Stimulated activated CD8-positive, alpha-beta memory T cell treated with anti-CD3 and anti-CD28 coated beads, Interleukin-7, amount 100 ng/mL, for 48 hours (primary cell): Measurements from ENCODE around the gene IGF2BP1.
"Not testable (repeated sequence)": the region's sequence is repeated elsewhere in the genome, so short reads cannot be mapped to it uniquely, and the experiment has no call there.

Experiments
- DNase-seq, 2 donors: peaks; one replicate each; pipeline ENCODE4 v3.0.0-alpha.2; 2020; ENCODE audit warnings: low read depth in 1 of 2; ENCODE audit errors: extremely low read depth in 1 of 2

Gene IGF2BP1

DNA sequence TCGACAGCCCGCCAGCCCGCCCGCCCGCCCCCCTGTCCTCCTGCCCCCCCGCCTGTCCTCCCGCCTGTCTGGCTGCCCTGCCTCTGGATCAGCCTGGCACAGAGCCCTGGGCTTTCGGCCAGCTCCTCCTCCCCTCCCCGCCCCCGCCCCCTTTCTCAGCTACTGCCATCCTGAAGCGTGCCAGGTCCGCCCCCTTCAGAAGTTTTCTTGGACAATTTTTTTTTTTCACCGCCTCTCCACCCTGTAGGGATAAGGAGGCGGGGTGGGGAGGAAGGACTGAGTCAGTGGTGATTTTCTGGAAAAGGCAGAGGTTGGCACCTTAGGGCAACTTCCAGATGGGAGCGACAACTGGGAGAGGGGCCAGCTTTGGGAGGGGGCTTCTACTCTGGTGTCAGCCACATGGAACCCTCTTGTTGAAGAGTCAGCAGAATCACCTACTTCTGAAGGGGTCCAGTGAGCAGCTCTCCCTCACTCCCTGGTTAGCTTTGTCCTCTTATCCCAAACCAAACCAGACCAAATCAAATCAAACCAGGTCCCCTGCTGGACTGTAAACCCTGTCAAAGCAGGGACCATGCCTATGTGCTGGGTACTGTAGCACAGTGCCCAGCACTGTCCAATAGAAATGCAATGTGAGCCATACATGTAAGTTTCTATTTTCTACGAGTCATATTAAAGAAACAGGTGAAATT lies 19.7 kb downstream of the IGF2BP1 start:
- no peak for DNase-seq

DNA sequence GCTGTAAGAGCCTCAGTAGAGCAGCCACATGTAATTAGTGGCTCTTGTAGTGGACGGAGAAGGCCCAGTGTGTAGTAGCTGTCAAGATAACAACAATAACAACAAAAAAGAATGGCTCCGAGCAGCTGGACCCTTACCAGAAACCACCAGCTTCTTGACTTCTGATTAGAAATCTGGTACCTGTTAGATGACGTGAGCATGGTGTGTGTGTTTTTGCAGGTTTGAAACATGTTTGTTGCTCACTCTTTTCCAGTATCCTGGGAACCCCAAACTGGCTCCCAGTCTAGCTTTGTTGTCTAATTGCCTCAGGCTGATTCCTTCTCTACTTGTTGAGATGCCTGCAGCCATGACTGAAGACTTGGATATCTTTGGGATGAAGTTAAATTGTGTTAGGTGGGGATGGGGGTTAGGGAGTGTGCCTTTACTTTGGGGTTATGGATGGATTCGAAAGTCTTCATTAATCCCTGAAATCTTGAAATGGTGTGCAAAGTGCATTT lies 21.0 kb downstream of the IGF2BP1 start:
- DNase-seq, result no peak

DNA sequence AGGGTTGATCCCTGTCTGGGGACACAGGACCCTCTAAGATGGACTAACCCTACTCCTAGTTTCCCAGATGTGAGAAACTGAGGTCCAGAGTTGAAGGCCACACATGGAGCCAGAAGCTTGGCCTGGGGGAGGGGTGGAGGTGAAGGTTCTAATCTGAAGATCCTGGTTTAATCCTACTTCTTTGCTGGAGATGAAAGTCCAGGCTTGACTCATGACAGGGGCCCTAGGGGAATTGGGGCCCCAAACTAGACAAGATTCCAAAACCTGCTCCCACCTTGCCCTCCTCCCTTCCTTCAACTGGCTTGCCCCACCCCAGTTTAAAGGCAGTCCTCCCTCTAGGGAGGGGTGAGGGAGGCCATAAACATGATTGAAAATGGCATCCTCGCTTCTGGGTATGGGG lies 21.6 kb downstream of the IGF2BP1 start:
- no peak for DNase-seq

DNA sequence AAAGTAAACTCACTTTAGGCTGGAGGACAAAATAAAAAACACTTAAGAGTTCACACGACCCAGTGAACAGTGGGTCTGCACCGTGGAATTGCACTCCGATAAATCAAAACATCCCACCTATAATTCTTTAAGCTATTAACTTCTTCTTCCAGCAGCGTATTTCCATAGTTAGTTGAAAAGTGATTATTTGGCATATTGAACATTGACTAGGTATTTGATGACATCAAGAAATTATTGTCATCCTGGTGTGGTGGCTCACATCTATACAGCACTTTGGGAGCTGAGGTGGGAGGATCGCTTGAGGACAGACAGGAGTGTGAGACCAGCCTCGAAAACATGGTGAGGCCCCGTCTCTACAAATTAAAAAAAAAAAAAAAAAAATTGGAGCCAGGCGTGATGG lies 23.4 kb downstream of the IGF2BP1 start:
- DNase-seq, result no peak

DNA sequence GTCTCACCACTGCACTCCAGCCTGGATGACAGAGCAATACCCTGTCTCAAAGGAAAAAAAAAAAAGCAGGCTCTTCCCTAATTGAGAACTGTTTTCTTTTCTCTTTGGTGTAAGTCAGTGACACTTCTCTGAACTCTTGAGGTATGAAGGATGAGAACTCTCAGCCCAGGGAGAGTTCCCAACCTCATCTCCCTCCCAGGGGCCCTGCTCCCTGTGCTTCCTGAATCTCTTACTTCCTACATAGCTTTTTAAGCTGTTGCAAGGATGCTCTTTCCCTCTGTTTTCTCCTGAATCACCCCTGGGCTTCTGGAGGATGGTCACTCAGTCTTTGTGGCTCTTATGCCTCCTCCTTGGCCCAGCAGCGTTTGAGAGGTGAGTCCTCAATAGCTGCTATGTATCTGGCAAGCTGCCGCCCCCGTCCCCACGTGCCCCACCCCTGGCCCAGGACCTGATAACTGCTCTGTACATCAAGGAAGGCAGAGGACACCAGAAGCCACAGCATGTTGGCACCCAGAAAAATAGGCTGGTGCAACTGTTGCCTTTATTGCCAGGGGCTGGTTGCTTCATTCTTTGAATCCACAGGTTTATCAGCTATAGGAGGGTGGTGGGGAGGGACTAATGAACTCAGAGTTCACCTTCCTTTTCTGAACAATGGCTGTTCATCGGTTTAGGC lies 24.0 kb downstream of the IGF2BP1 start:
- DNase-seq, result no peak

DNA sequence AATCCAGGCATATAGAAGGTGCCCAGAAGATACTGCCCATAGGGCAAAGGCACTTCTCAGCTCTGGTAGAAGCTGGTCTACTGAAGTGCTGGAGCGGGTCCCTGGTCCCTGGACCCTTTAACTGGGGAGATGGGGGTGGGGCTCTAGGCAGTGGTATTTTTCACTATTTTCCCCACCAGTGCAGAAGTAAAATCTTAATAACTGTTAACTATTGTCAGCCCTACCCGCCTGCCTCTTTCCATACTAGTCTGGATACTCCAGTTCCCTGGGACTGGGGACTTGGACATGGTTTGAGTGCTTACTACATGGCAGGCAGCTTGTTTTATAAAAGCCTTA lies 24.6 kb downstream of the IGF2BP1 start:
- no peak for DNase-seq

DNA sequence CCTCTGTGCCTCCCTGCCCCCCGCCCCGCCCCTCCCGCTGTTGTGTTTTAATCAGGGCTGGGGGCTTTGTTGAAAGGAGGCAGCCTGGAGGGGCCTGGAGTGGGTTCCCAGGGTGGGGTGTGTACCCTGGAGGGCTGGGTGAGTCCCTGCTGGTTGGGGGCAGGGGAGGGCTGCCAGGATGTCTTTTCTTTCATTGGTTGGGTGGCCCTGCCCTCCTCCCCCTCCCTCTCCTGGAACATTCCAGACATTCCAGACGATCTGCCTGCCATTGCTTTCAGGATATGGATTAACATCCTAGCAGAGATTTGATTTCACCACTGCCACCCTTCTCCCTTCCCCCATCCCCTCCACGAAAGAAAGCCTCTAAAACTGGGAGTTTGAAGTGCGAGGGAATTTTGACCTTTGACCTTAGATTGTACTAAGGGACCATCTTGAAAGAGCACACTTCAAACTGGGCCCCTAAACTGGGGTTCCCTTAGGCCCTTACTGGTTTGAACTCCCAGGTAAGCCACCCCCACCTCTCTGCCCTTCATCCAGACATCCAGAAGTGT lies 25.3 kb downstream of the IGF2BP1 start:
- no peak for DNase-seq

DNA sequence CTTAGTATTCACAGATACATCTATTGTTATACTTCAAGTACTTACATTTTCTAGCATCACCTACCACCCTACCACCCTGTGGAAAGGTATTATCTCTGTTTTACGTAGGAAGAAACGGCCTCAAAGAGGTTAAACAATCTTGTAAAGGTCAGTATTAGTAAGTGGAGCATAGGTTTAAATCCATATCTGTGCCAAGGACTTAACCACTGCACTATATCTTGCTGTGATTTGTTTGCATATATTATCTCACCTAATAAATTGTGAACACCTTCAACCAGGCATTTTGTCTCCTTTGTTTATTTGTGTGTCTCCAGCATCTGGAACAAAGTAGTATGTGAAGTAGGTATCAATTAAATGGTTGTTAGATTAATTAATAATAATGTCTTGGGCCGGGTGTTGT lies 27.3 kb downstream of the IGF2BP1 start:
- no peak for DNase-seq

DNA sequence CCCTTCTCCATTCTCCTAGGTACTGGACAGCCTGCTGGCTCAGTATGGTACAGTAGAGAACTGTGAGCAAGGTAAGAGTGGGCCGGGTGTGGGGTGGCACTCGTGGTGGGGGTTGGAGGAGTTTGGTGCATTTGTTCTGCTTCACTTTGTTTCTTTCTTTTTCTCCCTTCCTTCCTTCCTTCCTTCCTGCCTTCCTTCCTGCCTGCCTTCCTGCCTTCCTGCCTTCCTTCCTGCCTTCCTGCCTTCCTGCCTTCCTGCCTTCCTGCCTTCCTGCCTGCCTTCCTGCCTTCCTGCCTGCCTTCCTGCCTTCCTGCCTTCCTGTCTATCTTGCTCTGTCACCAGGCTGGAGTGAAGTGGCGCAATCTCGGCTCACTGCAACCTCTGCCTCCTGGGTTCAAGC lies 29.3 kb downstream of the IGF2BP1 start:
- not testable (repeated sequence) for DNase-seq

DNA sequence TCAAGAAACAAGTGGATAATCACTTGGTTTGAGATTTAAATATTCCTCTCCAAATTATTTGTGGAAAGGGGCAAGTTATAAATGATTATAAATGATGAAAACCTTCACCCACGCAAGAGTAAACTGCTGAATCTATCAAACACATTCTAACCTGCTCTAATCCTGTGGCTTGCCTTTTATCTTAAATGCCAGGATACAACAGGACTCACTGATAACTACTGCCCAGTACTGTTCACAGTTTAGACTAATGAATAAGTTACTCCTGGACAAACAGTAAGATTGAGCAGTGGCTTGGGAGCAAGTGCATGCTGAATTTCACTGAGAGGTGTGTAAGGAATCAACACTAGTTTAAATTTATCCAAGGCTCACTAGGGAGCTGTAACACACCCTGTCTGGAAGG lies 31.1 kb downstream of the IGF2BP1 start:
- DNase-seq, result no peak

DNA sequence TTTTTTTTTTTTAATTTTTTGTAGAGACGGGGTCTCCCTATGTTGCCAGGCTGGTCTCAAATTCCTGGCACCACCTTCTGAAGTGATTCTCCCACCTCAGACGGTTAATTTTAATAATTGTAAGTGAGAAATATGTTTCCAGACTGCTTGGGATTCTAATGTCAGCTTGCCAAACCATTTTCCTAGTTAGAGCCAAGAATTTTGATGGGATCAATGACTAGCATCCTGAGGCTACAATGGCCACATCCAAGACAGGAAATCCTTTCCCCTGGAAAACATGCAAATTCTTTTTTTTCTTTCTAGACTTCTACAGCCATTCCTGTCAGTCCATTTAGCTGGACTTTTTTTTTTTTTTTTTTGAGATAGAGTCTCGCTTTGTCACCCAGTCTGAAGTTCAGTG lies 32.6 kb downstream of the IGF2BP1 start:
- no peak for DNase-seq

DNA sequence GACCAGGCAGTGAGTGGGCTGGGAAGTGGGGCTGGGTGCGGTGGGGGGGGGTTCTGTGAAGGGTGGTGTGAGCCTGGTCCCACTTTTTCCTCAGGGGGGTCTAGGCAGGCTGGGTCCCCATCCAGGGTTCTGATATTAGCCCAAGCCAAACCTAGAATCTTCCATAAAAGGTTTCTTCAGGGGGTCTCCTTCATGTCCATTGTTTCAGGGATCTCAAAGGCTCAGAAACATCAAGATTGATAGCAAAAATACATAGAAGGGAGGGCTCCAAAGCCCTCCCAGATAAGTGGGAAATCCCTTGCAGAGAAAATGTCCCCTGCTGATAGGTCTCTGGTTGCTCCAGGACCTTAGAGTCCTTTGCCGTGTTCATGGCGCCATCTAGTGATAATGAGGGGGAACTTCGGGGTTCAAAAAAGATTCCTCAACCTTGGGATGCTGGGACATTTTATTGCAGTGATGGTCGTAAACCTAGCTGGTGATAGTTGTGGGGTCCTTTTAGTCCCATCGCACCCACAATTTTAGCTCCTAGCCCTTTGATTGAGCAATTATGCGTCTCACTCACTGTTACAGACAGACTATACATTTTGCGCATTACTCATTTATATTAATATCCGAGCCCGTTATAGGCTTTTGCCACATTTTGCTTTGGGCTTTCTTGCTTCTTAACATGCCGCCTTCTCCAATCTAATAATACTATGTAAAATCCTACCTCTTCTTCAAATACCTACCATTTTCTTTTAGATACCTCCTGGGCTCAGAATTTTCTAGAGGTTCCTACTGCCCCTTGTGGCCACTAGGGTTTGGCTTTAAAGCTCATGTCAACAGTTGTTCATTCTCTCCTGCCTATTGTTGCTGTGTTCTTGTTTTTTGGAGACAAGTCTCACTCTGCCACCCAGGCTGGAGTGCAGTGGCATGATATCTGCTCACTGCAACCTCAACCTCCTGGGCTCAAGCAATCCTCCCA lies 35.1 kb downstream of the IGF2BP1 start:
- DNase-seq, result peak in 1 of 2 donors; percentile 18

DNA sequence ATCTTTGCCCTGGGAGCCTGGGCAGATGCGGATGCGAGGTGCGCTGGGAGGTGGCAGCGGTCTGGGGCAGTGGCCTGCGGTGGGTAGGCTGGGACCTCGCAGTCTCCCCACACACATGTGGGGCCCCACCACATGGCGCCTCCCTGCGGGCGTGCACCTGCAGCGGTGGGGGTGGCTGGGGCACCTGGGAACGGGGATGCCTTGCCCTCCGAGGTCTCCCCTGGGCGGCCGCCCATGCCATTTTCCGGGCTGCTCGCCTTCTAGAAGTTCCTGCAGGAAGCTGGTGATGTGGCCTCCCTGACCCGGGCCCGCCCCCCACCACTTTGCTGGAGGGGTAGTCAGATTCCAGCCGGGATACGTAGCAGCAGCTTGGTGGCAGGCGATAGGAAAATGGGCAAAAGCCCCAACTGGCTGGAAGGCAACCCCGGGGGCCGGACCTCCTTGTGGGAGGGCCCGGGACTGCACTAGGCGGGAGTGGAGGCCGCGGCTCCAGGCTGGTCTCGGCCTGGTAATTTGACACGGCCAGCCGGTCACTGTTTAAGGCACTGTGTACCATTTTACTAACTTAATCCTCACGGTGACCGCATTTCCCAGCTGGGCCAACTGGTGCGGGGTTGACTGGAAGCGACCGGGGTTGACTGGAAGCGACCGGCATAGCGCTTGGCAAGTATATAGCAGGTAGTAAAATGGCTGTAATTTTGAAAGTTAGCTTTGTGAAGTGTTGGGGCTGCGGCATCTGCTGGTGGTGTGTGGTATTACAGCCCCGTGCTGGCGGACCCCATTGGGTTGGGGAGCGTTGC lies 38.5 kb downstream of the IGF2BP1 start:
- peak in 1 of 2 donors; percentile 12 for DNase-seq

DNA sequence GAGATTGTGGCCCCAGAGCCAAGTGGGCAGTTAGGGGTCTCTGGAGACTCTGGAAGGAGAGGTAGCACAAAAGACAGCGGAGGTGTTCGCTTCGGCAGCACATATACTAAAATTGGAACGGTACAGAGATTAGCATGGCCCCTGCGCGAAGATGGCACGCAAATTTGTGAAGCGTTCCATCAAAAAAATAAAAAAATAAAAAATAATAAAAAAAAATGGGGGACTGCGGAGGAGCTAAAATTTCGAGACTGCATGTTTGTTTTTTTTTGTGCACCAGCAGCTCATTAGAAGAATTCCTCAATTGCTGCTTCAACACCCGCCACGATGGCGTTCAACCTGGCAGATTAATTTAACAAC lies 39.1 kb downstream of the IGF2BP1 start:
- DNase-seq, result no peak

DNA sequence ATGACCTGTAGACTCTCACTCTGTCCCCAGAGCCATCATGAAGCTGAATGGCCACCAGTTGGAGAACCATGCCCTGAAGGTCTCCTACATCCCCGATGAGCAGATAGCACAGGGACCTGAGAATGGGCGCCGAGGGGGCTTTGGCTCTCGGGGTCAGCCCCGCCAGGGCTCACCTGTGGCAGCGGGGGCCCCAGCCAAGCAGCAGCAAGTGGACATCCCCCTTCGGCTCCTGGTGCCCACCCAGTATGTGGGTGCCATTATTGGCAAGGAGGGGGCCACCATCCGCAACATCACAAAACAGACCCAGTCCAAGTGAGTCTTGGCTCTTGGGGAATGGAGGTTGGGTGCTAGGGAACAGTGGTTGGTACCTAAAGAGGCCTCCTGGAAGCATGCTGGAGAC lies 41.0 kb downstream of the IGF2BP1 start:
- no peak for DNase-seq

DNA sequence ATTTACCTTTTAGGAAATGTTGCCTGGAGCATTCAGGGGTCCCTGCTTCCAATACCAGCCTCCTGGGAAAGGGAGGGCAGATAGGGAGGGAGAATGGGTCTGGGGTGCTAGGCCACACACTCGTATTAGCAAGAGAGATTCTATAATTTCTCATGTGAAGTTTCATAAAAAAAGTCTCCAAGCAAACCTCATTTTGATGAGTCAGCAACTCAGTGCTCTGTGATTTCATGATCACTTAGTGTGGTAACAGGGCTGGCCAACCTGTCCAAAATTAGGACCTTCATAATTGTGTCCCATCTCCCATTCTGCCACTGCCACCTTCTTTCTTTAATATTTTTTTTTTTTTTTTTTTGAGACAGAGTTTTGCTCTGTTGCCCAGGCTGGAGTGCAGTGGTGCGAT lies 41.4 kb downstream of the IGF2BP1 start:
- DNase-seq, result no peak

DNA sequence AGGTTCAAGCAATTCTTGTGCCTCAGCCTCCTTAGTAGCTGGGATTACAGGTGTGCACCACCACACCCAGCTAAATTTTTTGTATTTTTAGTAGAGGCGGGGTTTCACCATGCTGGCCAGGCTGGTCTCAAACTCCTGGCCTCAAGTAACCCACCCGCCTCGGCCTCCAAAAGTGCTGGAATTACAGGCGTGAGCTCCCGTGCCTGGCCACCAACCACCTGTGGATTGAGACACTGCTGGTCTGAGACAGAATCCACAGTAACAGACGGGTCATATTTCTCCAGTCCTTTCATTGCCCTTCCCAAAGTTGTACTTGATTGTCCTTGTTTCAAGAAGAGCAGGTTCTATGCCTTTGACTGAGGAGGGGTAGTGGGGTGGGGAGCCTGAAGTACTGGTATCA lies 42.3 kb downstream of the IGF2BP1 start:
- DNase-seq, result not testable (repeated sequence)

DNA sequence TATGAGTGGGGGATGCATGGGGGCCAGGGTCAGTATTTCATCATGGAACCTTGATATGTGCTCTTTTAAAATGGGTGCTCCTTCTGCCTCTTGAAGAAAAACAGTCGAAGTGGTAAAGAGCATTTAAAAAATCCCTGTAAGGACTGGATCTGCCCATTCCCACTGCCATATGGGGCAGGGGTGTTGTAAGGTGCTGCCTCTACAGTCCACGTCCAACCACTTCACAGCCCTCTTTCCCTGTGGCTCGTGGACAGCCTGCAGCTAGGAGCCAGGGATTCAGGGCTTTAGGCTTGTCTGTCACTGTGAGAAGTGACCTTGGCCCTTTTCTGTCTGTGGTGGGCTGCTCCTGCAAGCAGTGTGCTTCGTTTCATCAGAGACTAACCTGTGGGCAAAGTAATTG lies 44.3 kb downstream of the IGF2BP1 start:
- DNase-seq, result no peak

DNA sequence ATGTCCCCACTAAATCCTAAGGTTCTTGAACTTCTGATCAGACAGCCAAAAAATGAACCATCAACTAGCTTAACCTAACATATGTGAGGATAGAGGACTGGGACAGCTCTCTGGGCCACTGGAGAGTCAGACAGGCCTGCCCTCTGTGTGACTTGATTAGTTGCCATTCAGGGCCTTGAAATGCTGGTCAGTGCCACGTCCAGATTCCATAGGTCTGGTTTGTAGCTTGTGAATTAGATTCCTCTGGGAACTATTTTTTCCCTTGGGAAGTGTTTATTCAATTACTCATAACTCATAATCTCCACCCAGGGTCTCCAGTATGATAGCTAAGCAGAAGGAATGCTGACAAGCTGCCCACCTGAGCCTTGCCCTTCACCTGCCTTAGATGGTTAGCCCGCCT lies 48.2 kb downstream of the IGF2BP1 start:
- DNase-seq, result no peak

DNA sequence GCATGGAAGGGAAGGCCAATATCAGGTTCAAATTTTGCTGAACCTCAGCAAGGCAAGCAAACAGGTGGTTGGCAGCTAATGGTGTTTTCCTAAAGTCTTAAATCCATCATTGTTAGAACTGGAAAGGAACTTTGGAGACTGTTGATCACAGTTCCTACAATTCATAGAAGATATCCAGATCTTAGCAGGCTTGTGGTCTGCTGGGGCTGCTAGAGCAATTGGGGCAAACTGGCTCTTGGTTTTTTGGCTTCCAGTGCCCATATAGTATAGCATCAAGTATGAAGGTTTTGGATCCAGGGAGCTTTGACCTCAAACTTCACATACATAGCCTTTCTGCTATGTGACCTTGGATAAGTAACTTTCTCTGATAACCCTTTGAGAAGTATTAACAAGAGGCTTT lies 49.7 kb downstream of the IGF2BP1 start:
- DNase-seq, result no peak

DNA sequence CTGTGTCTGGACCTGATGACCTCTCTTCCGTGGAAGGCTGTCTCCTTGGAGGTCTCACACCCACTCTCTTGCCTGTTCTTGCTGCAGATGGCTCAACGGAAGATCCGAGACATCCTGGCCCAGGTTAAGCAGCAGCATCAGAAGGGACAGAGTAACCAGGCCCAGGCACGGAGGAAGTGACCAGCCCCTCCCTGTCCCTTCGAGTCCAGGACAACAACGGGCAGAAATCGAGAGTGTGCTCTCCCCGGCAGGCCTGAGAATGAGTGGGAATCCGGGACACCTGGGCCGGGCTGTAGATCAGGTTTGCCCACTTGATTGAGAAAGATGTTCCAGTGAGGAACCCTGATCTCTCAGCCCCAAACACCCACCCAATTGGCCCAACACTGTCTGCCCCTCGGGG lies 52.1 kb downstream of the IGF2BP1 start:
- DNase-seq, result no peak
